ENCODE data around the gene CYP2A6. TPM values are rescaled to one million over a fixed set of nuclear protein-coding genes. Genes with fewer than 3 reads are reported as not detected.

CYP2A6 gene
- total RNA-seq, 1 donor from 2014 or later: not detected

GRCh38 chr19:40797963-40798682, 52.1 kb downstream of the CYP2A6 start:
- Mint-ChIP-seq H3K4me1 (ENCODE audit: unreplicated experiment) (peaks cover 45% of the 10 kb centered on the region), H3K4me3 (ENCODE audit: unreplicated experiment) (peak overlapping the region; percentile 96), H3K36me3 (ENCODE audit: unreplicated experiment) (peaks cover 8% of the 10 kb centered on the region), H3K9me3 (ENCODE audit: unreplicated experiment) (no peaks in the 10 kb centered on the region), H3K27ac (ENCODE audit: unreplicated experiment) (peak overlapping the region; percentile 97), H3K27me3 (ENCODE audit: unreplicated experiment) (no peaks in the 10 kb centered on the region)
- no peak for DNase-seq (ENCODE audit: extremely low spot score, unreplicated experiment)
- peak; percentile 59 for TF ChIP-seq CTCF (IDR thresholded peaks at IDR 0.05)

- H3K9me3 Mint-ChIP-seq (ENCODE audit: unreplicated experiment): no peaks in the 10 kb centered on the region
- H3K27ac Mint-ChIP-seq (ENCODE audit: unreplicated experiment): peak overlapping the region; percentile 97
- no peak for DNase-seq (ENCODE audit: extremely low spot score, unreplicated experiment)
- H3K4me3 Mint-ChIP-seq (ENCODE audit: unreplicated experiment): peak overlapping the region; percentile 96
- no peaks in the 10 kb centered on the region for H3K27me3 Mint-ChIP-seq (ENCODE audit: unreplicated experiment)
- TF ChIP-seq CTCF (IDR thresholded peaks at IDR 0.05): no peak
- peaks cover 5% of the 10 kb centered on the region for H3K36me3 Mint-ChIP-seq (ENCODE audit: unreplicated experiment)
- peaks cover 37% of the 10 kb centered on the region for H3K4me1 Mint-ChIP-seq (ENCODE audit: unreplicated experiment)
Observed at GRCh38 chr19:40797166-40797962, 52.9 kb downstream of the CYP2A6 start.

Other genes starting within 250 kb of the CYP2A6 start
- 85.9 and 93.6 TPM in 2 replicates for gene LTBP4, start 249.1 kb downstream of the CYP2A6 start, total RNA-seq
- gene NUMBL, start 159.8 kb downstream of the CYP2A6 start, total RNA-seq: 63.2 and 67.1 TPM in 2 replicates
- 33.8 and 42.0 TPM in 2 replicates for gene COQ8B, start 133.6 kb downstream of the CYP2A6 start, total RNA-seq
- gene ITPKC, start 133.3 kb downstream of the CYP2A6 start, total RNA-seq: 10.9 and 12.0 TPM in 2 replicates
- 14.6 and 17.0 TPM in 2 replicates for gene ACTMAP, start 100.0 kb downstream of the CYP2A6 start, total RNA-seq
- gene SNRPA, start 99.2 kb downstream of the CYP2A6 start, total RNA-seq: 48.0 and 53.2 TPM in 2 replicates
- gene MIA, start 74.9 kb downstream of the CYP2A6 start, total RNA-seq: 2.0 TPM in 1 of 2 replicates, not detected in the other
- gene RAB4B, start 72.2 kb downstream of the CYP2A6 start, total RNA-seq: 19.7 and 20.4 TPM in 2 replicates
- gene EGLN2, start 51.3 kb downstream of the CYP2A6 start, total RNA-seq: 94.3 and 104 TPM in 2 replicates
- gene CYP2A7, start 31.8 kb upstream of the CYP2A6 start, total RNA-seq: not detected in 2 replicates
- not detected in 2 replicates for gene CYP2B6, start 140.8 kb upstream of the CYP2A6 start, total RNA-seq
- gene CYP2A13, start 238.0 kb upstream of the CYP2A6 start, total RNA-seq: not detected in 2 replicates

All from osteocyte (in vitro differentiated cells).